Activated T-helper 1 cell treated with Interleukin-2 at 50 U/mL for 16 hours (primary cell): ENCODE results near the gene XPR1.

Experiments
- DNase-seq: peaks from one replicate; pipeline ENCODE4 v3.0.0-alpha.2; 2020; ENCODE audit warnings: low read depth

The XPR1 gene

DNA sequence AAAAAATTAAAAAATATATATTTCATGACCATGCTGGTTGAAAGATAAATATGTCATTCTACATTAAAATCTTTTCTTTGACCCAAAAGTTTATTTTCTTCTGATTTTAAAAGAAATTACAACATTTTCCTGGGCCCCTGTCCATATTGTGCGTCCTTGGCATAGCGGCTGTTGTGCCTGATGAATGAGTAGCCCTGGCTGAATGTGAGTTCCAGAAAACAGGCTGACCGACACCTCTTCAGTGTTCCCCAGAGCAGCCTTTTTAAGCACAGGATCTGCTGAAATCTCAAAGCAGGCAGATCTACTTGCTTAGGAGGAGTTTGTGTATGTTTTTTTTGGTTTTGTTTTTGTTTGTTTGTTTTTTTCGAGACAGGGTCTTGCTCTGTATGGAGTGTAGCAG is 300.6 kb downstream of the XPR1 start:
- no peak for DNase-seq

DNA sequence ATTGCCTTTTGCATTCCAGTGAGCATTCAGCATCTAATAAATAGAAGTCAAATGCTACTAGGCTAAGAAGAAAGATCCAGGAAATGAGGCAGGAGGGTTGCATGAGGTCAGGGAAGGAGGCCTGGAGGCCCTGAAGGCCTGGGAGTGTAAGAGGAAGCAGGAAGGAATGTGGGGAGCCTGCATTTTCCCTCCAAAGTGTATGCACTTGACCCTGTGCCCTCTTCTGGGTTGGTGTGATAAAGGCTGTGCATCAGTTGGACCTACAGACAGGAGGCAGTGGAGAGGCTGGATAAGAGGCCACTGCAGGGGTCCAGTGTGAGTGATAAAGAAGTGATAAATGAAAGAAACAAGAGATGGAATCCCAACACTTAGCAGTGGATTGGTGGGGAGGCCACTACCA is 301.3 kb downstream of the XPR1 start:
- no peak for DNase-seq

DNA sequence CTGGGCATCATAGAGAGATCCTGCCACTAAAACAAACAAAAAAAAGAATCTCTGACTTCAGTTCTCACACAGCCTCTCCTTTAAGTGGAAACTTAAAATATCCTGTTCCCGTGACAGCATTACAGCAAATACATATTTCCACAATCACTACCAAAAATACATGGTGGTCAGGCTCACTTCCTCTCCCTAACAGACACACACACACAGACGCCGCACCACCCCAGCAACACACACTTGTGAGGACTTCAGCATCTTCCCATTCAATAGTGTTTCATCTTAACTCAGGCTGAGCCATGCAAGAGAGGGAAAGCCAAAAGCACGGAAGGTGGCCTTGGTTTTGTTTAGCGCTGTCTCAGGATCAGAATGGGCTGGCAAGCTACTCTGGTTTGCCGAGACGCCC is 302.7 kb downstream of the XPR1 start:
- DNase-seq: no peak

DNA sequence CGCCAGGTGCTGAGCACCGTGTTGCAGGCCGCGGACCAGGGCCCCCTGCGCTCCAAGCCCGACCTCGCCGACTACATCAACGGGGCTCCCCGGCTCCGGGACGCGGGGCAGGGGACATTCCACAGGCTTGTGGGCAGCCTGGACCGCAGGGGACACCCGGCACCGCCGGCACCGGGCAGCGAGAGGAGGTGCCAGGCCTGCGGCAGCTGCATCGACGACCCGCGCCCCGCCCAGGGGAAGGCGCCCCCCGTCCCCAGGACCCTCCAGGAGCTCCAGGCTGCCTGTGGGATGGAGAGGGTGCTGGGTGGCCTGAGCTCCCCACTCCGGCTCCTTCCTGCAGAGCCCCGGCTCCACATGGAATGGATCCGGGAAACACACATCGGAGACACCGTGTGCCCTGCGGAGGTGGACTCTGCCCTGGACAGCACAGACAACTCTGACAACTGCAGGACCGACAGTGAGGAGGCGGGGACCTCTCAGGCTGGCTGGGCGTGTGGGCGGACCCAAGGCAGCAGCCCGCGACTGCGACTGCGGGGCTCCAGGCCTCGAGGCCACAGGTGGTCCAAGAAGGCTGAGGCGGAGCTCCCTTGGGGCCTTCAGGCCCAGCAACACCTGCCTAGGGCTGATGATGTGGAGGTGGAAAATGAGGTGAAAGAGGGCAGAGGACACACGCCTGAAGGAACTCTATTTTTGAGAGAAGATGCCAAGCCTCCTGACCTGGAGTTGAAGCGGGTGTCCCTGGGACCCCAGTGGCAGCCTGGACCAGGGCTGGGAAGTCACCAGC is 303.7 kb downstream of the XPR1 start:
- no peak for DNase-seq

DNA sequence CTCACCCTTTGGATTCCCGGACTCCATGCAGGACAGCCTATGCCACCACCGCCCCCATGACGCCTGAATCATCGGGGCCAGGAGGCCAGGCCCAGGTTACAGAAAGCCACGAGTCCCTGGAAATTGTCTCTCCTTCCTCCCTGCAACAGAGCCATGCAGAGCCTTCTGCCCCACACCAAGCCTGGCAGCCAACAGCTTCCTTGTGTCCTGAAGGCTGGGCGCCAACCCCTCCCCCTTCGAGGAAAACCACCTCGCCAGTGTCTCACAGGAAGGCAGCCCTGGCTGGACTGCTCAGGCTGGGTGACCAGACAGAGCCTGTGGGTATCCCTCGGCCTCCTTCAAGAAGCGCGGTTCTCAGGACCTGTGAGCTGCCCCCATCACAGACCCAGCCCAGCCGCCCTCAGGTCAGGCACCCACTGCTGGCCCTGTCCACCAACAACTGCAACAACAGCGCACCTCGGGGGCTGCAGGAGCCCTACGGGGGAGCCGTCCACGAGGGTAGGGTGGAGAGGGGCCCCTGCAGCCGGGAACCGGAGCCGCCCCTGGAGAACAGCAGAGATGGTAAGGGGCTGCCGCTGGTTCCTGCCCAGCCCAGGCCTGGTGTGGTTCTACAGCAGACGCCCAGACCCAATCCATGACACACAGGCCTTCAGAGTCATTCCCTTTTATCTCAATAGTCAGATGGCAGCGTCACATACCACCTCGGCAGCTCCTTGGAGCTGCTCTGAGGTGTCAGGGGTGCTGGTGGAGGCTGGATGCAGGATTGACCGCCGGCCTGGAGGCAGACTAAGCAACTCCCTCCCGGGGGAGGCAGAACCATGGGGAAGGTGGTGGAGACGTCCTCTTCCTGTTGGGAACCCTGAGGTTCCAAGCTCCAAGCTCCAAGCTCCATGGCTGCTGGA is 304.5 kb downstream of the XPR1 start:
- no peak for DNase-seq

DNA sequence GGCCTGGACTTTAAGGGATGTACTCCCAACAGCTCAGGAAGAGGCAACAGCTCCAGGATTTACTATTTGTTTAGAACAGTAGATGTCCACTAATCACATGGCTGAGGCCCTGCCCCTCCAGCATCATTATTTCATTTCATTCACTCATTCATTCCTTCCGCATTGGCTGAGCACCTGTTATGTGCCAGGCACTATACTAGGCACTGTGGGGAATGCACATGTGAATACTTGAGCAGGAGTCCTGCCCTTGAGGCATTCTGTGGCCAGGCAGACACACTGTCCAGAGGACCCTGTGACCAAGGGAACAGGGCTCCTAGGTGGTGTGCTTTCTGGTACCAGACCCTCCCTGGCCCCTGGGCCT is 305.2 kb downstream of the XPR1 start:
- no peak for DNase-seq

DNA sequence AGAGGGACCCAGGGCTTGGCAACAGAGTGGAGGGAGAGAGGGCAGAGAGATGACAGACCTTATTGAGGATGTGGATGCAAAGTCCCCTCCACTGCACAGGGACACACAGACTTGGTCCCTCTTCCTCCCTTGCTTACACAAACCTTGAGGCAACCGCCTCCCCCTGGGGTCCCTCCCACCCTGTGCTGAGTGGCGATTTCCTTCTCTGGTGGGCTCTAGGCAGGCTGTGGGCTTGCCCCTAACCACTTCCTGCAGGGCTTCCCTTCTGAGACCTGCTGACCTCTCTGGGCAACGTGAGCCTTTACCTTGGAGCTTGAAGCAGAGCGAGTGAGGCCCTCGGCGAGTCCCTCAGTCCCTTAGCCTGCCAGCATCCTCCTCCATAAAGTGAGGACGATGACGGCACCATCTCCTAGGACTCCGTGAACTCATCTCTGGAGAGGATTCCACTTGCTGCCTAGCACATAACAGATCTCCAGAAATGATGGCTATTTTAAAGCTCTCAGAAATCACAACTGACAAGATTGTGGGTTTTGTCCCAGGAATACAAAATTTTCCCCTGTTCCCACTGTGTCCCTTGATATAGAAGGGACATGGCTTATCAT is 305.9 kb downstream of the XPR1 start:
- no peak for DNase-seq

DNA sequence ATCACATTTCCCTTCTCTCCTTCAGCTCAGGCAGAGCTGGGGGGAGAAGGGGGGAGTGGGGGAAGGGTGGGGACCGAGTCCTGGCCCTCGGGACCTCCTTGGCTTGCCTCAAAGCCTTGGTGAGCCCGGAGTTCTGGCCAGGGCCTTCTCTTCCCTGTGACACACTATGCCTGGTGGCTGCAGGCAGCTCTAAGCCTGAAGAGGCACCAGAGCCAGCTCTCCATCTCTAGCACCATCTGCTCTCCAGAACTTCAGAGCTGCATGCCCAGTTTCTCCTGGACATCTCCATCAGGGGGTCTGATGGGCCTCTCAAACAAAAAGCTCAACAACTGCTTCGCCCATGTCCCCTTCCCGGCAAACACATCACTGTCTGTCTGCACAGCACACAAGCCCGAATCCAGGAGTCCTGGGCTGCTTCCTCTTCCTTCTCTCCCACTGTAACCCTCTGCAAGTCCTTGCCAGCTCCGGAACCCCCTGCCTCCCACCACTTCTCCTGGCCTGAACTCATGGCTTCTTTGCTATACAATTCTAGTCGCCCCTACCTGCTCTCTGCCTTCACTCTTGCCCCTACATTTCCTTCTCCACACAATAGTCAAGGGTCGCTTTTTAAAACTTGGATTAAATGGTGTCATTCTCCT is 307.4 kb downstream of the XPR1 start:
- no peak for DNase-seq

DNA sequence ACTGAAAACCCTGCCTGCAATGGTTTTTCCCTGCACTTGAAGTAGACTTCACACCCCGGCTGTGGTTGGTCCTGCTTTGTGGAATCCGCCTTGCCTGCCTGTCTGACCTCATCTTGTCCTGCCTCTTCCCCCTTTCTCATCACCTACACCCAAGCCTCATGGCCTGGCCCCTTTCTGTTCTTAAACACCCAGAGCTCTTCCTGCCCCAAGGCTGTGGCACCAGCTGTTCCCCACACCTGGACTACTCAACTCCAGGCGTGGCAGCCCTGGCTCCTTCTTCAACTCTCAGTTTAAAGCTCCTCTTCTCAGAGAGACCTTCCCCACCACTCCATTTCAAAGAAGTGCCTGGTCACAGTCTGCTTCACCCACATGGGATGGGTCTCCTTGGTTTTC is 307.9 kb downstream of the XPR1 start:
- no peak for DNase-seq
